NCI-H774 (cell line): Measurements from ENCODE around the gene PXDC1.
"Not testable (repeated sequence)": the region's sequence is repeated elsewhere in the genome, so short reads cannot be mapped to it uniquely, and the experiment has no call there.

Experiments used
- DNase-seq: peaks from one replicate; lab custom pipeline; 2025; lab: John Stamatoyannopoulos, UW

Gene PXDC1

GRCh38 chr6:3708540-3708939 is 43.0 kb downstream of the PXDC1 start:
- no peak for DNase-seq

- DNase-seq = no peak
Observed at GRCh38 chr6:3707751-3708412, 43.6 kb downstream of the PXDC1 start.

GRCh38 chr6:3707024-3707423 is 44.5 kb downstream of the PXDC1 start:
- DNase-seq = no peak

- DNase-seq = no peak
Observed at GRCh38 chr6:3706547-3706946, 45.0 kb downstream of the PXDC1 start.

- DNase-seq = no peak
Observed at GRCh38 chr6:3701631-3702030, 49.9 kb downstream of the PXDC1 start.

GRCh38 chr6:3699231-3699630 is 52.3 kb downstream of the PXDC1 start:
- no peak for DNase-seq

- no peak for DNase-seq
Observed at GRCh38 chr6:3698021-3698420, 53.5 kb downstream of the PXDC1 start.

GRCh38 chr6:3697609-3698008 is 53.9 kb downstream of the PXDC1 start:
- DNase-seq = no peak

- no peak for DNase-seq
Observed at GRCh38 chr6:3696525-3697088, 54.9 kb downstream of the PXDC1 start.

- DNase-seq = no peak
Observed at GRCh38 chr6:3695065-3695817, 56.3 kb downstream of the PXDC1 start.

- no peak for DNase-seq
Observed at GRCh38 chr6:3693831-3694230, 57.7 kb downstream of the PXDC1 start.

- DNase-seq = no peak
Observed at GRCh38 chr6:3690506-3690905, 61.0 kb downstream of the PXDC1 start.

- no peak for DNase-seq
Observed at GRCh38 chr6:3687847-3688246, 63.7 kb downstream of the PXDC1 start.

- no peak for DNase-seq
Observed at GRCh38 chr6:3683331-3683730, 68.2 kb downstream of the PXDC1 start.

- no peak for DNase-seq
Observed at GRCh38 chr6:3678946-3679345, 72.6 kb downstream of the PXDC1 start.

- not testable (repeated sequence) for DNase-seq
Observed at GRCh38 chr6:3677751-3678150, 73.8 kb downstream of the PXDC1 start.

- DNase-seq = not testable (repeated sequence)
Observed at GRCh38 chr6:3677351-3677750, 74.2 kb downstream of the PXDC1 start.
